GM12892 (cell line): Measurements from ENCODE around the gene PARD3.

Source experiments
- POLR2A ChIP-seq: IDR thresholded peaks from 2 replicates; pipeline ENCODE4 v1.6.1; 2011; ENCODE audit warnings: low read depth, low read length, control low read depth
- POLR2AphosphoS5 ChIP-seq: IDR thresholded peaks from 2 replicates; pipeline ENCODE4 v1.6.1; 2011; ENCODE audit warnings: low read depth, low read length, control low read depth
- TAF1 ChIP-seq: IDR thresholded peaks from 2 replicates; pipeline ENCODE4 v1.6.1; 2011; ENCODE audit warnings: low read depth, mild to moderate bottlenecking, control low read depth, low read length, borderline replicate concordance

DNA sequence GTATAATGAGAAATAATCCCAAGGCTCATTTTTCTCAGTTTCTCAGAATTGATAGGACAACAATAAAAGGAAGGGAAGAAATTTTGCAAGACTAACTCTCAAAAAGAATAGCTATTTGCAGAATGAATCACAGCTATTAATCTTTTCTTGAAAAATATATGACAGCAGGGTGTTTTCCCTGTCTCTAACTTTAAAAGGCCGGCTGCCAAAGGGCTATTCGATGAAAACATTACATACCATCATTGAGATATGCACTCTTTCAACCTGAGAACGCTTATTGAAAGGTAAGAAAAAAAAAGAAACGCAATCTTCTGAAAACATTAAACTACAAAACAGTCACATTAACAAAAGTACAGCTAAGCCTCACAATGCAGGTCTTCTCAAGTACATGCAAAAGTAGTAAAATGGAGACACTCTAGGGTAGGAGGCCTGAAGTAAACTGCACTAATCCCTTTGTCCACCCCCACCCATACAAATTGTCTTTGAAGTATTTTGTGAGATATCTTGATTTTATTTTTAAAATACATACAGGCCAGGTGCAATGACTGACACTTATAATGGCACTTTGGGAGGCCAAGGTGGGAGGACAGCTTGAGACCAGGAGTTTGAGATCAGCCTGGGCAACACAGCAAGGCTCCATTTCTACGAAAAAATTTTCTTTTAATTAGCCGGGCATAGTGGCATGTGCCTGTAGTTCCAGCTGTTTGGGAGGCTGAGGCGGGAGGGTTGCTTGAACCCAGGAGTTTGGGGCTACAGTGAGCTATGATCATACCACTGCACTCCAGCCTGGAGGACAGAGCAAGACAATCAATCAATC, 83.0 kb downstream of the PARD3 start:
- TF ChIP-seq POLR2A (no peak), POLR2AphosphoS5 (no peak), TAF1 (no peak)
